Raji (cell line): Measurements from ENCODE around the gene FAM167B.
A peak's percentile ranks its signal among the peaks of the same experiment; 100 is the strongest.

ENCODE experiments used
- POLR2A ChIP-seq: IDR thresholded peaks from 2 replicates; pipeline ENCODE4 v1.6.1; 2011; ENCODE audit warnings: low read depth, low read length, control low read depth; ENCODE audit not compliant: insufficient read depth

The FAM167B gene

DNA sequence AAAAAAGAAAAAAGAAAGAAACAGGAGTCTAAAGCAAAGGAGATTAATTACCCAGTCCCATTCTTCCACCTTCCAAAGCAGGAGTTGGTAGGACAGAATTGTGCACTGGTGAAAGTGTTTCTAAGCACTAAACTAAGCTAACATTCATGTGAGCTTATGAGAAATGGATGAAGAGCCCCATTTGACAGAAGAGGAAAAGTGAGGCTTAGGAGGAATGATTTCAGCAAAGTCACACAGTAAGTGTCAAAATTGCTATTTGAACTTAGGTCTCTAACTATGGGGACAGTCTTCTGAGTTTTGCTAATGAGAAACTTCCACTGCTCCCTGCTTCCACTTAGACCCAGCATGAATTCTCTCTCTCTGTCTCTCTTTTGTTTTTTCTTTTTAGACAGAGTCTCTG, 22.7 kb downstream of the FAM167B start:
- TF ChIP-seq POLR2A: no peak

DNA sequence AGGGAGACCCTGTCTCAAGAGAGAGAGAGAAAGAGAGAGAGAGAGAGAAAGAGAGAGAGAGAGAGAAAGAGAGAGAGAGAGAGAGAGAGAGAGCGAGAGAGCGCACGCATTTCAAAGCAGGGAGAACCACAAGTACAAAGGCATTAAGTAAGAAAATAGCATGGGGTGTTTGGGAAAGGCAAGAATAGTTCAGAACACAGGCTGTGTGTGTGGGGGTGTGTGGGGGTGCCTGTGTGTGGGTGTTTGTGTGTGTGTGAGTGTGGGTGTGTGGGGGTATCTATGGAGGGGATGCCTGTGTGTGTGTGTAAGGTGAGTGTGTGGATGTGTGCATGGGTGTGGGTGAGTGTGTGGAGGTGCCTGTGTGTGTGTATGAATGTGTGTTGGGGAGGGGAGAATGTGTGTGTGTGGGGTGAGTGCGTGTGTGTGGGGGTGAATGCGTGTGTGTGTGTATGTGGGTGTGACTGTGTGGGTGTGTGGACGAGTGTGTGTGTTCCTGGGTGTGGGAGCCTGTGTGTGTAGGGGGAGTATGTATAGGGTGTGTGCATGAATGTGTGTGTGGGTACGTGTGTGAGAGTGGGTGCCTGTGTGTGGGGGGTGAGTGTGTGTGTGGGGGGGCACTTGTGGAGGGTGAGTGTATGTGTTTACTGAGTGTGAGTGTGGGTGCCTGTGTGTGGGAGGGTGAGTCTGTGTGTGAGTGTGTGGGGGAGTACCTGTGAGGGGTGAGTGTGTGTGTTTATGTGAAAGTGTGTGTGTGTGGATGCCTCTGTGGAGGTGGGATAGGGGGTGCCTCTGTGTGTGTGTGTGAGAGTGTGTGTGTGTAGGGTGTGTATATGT, 25.8 kb downstream of the FAM167B start:
- TF ChIP-seq POLR2A: no peak

DNA sequence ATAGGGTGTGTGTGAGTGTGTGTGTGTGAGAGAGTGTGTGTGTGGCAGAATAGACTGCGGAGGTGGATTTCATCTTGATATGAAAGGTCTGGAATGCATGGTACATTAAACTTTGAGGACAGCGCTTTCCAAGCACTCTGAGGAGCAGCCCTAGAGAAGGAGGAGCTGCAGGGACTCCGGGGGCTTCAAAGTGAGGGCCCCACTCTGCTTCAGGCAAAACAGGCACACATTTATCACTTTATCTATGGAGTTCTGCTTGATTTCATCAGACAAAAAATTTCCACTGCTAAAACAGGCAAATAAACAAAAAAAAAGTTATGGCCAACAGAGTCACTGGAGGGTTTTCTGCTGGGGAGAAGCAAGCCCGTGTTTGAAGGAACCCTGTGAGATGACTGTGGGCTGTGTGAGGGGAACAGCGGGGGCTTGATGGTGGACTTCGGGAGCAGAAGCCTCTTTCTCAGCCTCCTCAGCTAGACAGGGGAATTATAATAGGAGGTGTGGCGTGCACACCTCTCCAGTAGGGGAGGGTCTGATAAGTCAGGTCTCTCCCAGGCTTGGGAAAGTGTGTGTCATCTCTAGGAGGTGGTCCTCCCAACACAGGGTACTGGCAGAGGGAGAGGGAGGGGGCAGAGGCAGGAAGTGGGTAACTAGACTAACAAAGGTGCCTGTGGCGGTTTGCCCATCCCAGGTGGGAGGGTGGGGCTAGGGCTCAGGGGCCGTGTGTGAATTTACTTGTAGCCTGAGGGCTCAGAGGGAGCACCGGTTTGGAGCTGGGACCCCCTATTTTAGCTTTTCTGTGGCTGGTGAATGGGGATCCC, 26.6 kb downstream of the FAM167B start:
- TF ChIP-seq POLR2A: peak; percentile 45; the same call in 1 of the 2 replicates

DNA sequence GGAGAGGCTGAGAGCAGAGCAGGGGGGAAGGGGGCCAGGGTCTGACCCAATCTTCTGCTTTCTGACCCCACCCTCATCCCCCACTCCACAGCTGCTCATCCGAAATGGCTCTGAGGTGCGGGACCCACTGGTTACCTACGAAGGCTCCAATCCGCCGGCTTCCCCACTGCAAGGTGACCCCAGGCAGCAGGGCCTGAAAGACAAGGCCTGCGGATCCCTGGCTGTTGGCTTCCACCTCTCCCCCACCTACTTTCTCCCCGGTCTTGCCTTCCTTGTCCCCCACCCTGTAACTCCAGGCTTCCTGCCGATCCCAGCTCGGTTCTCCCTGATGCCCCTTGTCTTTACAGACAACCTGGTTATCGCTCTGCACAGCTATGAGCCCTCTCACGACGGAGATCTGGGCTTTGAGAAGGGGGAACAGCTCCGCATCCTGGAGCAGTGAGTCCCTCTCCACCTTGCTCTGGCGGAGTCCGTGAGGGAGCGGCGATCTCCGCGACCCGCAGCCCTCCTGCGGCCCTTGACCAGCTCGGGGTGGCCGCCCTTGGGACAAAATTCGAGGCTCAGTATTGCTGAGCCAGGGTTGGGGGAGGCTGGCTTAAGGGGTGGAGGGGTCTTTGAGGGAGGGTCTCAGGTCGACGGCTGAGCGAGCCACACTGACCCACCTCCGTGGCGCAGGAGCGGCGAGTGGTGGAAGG, 27.8 kb downstream of the FAM167B start:
- TF ChIP-seq POLR2A: no peak

DNA sequence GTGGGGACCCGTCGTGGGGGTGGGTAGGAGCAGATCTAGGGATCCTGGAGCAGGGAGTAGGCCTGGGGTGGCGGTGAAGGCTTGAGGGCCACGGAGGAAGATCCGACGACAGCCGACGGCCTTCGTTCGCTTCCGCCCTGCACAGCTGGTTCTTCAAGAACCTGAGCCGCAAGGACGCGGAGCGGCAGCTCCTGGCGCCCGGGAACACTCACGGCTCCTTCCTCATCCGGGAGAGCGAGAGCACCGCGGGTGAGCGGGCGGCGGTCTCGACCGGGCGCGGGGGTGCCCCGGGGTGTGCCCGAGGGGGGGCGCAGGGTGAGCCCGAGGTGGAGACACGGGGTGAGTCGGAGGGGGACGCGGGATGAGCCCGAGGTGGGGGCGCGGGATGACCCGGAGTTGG, 28.4 kb downstream of the FAM167B start:
- TF ChIP-seq POLR2A: no peak

DNA sequence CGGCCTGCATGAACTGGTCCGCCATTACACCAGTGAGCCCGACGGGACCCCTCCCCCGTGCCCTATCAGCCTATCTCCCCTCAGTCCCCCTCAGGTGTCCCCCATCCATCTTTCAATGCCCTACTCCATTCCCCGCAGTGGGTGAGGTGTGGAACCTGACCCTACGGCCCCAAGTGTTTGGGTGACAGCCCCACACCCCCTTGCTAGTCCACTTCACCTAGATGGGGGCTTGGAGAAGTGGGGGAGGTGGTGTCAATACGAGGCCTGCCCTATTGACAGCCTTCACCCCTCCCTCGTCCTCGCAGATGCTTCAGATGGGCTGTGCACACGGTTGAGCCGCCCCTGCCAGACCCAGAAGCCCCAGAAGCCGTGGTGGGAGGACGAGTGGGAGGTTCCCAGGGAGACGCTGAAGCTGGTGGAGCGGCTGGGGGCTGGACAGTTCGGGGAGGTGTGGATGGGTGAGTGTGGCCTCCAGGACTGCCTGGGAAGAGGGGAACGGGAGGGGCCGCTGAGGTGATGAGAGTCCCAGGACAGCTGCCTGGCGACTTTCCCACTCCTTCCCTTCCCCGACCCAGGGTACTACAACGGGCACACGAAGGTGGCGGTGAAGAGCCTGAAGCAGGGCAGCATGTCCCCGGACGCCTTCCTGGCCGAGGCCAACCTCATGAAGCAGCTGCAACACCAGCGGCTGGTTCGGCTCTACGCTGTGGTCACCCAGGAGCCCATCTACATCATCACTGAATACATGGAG, 29.2 kb downstream of the FAM167B start:
- TF ChIP-seq POLR2A: no peak

DNA sequence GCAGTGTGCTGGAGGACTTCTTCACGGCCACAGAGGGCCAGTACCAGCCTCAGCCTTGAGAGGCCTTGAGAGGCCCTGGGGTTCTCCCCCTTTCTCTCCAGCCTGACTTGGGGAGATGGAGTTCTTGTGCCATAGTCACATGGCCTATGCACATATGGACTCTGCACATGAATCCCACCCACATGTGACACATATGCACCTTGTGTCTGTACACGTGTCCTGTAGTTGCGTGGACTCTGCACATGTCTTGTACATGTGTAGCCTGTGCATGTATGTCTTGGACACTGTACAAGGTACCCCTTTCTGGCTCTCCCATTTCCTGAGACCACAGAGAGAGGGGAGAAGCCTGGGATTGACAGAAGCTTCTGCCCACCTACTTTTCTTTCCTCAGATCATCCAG, 38.6 kb downstream of the FAM167B start:
- no peak for TF ChIP-seq POLR2A

DNA sequence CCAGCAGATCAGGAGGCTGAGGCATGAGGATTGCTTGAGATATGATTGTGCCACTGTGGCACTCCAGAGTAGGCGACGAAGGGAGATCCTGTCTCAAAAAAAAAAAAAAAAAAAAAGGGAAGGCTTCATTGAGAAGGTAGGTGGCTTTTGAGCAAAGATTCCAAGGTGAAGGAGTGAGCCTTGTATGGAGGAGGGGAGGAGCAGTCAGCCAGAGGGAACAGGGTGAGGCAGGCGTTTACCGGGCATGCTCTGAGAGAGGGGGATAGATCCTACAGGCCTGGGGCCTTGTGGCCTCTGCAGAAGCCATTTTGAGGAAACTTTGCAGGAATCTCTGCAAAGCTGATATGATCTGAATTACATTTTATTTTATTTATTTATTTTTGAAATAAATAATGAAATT, 39.7 kb downstream of the FAM167B start:
- TF ChIP-seq POLR2A: no peak

DNA sequence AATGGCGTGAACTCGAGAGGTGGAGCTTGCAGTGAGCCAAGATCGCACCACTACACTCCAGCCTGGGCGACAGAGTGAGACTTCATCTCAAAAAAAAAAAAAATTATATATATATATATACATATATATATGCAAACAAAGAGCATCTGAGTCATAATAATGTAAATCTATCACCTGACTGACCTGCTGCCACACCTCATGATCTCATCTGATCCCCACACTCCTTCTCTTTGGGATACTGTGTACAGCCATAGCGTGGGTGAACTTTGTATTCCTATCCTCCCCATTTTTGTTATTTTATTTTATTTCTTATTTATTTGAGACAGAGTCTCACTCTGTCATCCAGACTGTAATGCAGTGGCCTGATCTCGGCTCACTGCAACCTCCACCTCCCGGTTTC, 42.2 kb downstream of the FAM167B start:
- TF ChIP-seq POLR2A: no peak

DNA sequence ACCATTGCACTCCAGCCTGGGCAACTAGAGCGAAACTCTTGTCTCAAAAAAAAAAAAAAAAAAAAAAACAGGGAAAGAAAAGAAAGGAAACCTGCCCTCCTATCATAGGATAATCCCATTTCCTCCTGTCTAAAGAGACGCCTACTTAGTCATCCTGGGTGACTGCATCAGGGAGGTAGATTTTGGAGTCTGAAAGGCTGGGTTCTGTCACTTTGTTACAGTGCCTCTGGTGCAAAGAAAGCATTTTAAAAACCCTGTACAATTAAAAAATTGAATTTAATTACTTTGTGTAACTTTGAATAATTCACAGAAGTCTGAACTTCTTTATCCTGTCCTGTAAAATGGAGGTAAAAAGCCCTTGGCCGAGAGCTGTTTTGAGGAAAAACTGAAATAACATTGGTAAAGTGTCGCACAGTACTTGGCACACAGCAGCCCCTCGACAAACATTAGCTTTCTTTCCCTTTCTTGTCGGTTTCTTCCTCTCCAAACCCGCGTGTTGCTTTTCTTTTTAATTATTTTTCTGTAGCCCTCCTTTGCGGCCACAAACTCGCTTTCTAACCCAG, 44.2 kb downstream of the FAM167B start:
- TF ChIP-seq POLR2A: no peak

DNA sequence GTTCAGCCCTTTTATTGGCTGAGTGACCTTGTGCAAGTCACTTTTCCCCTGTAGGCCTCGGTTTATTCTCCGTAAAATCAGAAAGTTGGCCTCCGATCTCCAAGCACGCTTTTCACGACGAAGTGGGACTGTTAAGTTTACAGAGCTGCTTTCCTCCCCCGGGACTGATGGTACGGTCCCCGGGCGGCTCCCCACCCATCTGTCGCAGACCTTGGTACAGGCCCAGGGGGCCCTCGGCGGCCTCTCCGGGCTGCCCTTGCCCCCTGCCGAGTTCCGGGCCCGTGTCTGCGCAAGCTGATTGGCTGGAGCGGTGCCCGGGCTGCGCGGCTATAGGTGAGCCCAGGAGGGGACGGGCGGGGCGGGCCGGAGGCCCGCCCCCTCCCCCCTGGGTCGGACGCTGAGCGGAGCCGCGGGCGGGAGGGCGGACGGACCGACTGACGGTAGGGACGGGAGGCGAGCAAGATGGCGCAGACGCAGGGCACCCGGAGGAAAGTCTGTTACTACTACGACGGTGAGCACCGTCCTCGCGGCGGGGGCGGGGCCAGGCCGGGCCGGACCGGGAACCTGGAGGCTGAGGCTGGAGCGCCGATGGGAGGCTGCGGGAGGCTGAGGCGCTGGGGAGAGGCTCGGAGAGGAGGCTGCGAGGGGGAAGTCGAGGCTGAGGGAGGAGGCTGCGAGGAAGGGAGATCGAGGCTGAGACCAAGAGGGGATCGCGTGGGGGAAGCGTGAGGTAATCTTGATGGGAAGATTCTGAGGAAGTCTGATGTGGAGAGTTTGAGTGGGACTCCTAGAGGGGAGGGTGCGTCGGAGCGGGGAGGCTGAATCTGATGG, 44.9 kb downstream of the FAM167B start, which contains the start of gene HDAC1:
Gene HDAC1, plus strand, starts transcription at position 376 of the 831 bp plus-strand sequence. Its CDS starts 87 bp downstream, at position 463.
- peak; percentile 86 for TF ChIP-seq POLR2A
